GM12878 (cell line): ENCODE measurements around the gene HS3ST2. TPM values are rescaled to one million over a fixed set of nuclear protein-coding genes. Genes with fewer than 3 reads are reported as not detected.

ENCODE experiments used
- ATAC-seq: fragments of 200-7000 bp; cut with Tn5 transposase; 3 replicates; pipeline ENCODE4 v1.9.1; 2020; ENCODE audit warnings: mild to moderate bottlenecking, moderate library complexity
- BruUV-seq: library from RNA; stranded (reverse); fragments of 400-500 nt; replicated peaks from 2 replicates; lab custom pipeline; 2021; lab: Mats Ljungman, UMichigan
- CTCF ChIA-PET: fragments of 300-600 bp; sonication (Branson Sonifier 250); formaldehyde crosslinking; extraction: SDS; loops from one replicate; lab custom pipeline; 2021; ENCODE audit warnings: inconsistent platforms; lab: Yijun Ruan, JAX
- POLR2A ChIA-PET: fragments of 350-600 bp; formaldehyde crosslinking; extraction: SDS; loops from one replicate; lab custom pipeline; 2021; ENCODE audit warnings: inconsistent platforms; lab: Charles Lee
- RAD21 ChIA-PET: fragments of 300-600 bp; sonication (Branson Sonifier 250); formaldehyde crosslinking; loops from one replicate; lab custom pipeline; 2023; ENCODE audit warnings: antibody characterized with exemption; ENCODE audit not compliant: unreplicated experiment; lab: Charles Lee
- SMC1A ChIA-PET: fragments of 300-600 bp; sonication (Branson Sonifier 250); formaldehyde crosslinking; loops from one replicate; lab custom pipeline; 2023; ENCODE audit not compliant: unreplicated experiment, uncharacterized antibody; lab: Charles Lee
- DNase-seq: peaks from one replicate; pipeline ENCODE4 v3.0.0-alpha.2; 2011; ENCODE audit warnings: low read depth, low spot score
- FAIRE-seq: peaks from 3 replicates; lab custom pipeline; 2011; peaks lifted over from hg19 to GRCh38; lab: Jason Lieb, UNC
- H2AFZ ChIP-seq: 2 replicates; pipeline ENCODE4 v1.6.0; 2011; ENCODE audit warnings: low read depth, low read length, control low read depth; ENCODE audit not compliant: control insufficient read depth
- H3K27ac ChIP-seq: 2 replicates; pipeline ENCODE4 v1.5.1; 2011; ENCODE audit warnings: control low read depth; ENCODE audit not compliant: control insufficient read depth, insufficient read depth
- H3K27me3 ChIP-seq, 2 experiments: replicated peaks in 1 of 2; 2 replicates each; pipeline versions ENCODE4 v1.6.0 to v1.6.1; 2011; ENCODE audit warnings: low read length in 1 of 2; ENCODE audit not compliant: control insufficient read depth in 2 of 2, insufficient read depth in 2 of 2
- H3K36me3 ChIP-seq, 2 experiments: 2 replicates each; pipeline ENCODE4 v1.5.1; 2011; ENCODE audit warnings: low read length in 1 of 2; ENCODE audit not compliant: control insufficient read depth in 2 of 2, insufficient read depth in 2 of 2
- H3K4me1 ChIP-seq: 2 replicates; pipeline ENCODE4 v1.6.1; 2011; ENCODE audit warnings: mild to moderate bottlenecking, low read length, moderate library complexity, mixed read lengths; ENCODE audit not compliant: control insufficient read depth, insufficient read depth
- H3K4me2 ChIP-seq: 2 replicates; pipeline ENCODE4 v1.6.0; 2011; ENCODE audit warnings: control low read depth; ENCODE audit not compliant: control insufficient read depth, insufficient read depth
- H3K4me3 ChIP-seq: fragments of 200-600 bp; sonication (generic); 2 replicates; pipeline ENCODE4 v1.5.1; 2016
- H3K79me2 ChIP-seq: 2 replicates; pipeline ENCODE4 v1.6.0; 2011; ENCODE audit warnings: low read length; ENCODE audit not compliant: control insufficient read depth, insufficient read depth
- H3K9ac ChIP-seq: 2 replicates; pipeline ENCODE4 v1.8.0; 2011; ENCODE audit warnings: low read length, control low read depth, mixed read lengths; ENCODE audit not compliant: control insufficient read depth, insufficient read depth
- H3K9me3 ChIP-seq: replicated peaks from 3 replicates; pipeline ENCODE4 v1.5.1; 2011; ENCODE audit warnings: mild to moderate bottlenecking, low read length; ENCODE audit not compliant: control insufficient read depth, insufficient read depth
- H4K20me1 ChIP-seq: 2 replicates; pipeline ENCODE4 v1.6.0; 2011; ENCODE audit not compliant: control insufficient read depth, insufficient read depth
- CEBPB ChIP-seq, 2 experiments: fragments of 150-350 bp in 1 of 2; IDR thresholded peaks; 2 replicates each; pipeline ENCODE4 v1.6.1; 2012 to 2014; ENCODE audit warnings: low read depth in 2 of 2, low read length in 2 of 2, borderline replicate concordance in 1 of 2, inconsistent platforms in 1 of 2
- CEBPZ ChIP-seq: fragments of 150-350 bp; IDR thresholded peaks from 2 replicates; pipeline ENCODE4 v1.6.1; 2016; ENCODE audit warnings: low read depth, low read length
- E2F4 ChIP-seq: IDR thresholded peaks from 2 replicates; pipeline ENCODE4 v1.6.1; 2012; ENCODE audit warnings: low read depth, low read length, improper control_type of control experiment
- EED ChIP-seq: sonication (generic); IDR thresholded peaks from 2 replicates; pipeline ENCODE4 v1.6.1; 2016; ENCODE audit warnings: antibody characterized with exemption, low read depth
- IKZF1 ChIP-seq: fragments of 450-650 bp; conservative IDR thresholded peaks from 2 replicates; pipeline ENCODE4 v1.6.1; 2017; ENCODE audit warnings: antibody characterized with exemption, mild to moderate bottlenecking
- LARP7 ChIP-seq: fragments of 450-650 bp; IDR thresholded peaks from 2 replicates; pipeline ENCODE4 v1.6.1; 2017; ENCODE audit warnings: mild to moderate bottlenecking
- SPI1 ChIP-seq: IDR thresholded peaks from 2 replicates; pipeline ENCODE4 v1.6.1; 2011; ENCODE audit warnings: low read depth, mild to moderate bottlenecking, low read length, moderate library complexity, borderline replicate concordance; ENCODE audit not compliant: insufficient read depth
- TCF3 ChIP-seq: IDR thresholded peaks from 2 replicates; pipeline ENCODE4 v1.6.1; 2012; ENCODE audit warnings: low read depth, mild to moderate bottlenecking, low read length, borderline replicate concordance; ENCODE audit not compliant: insufficient read depth
- ZZZ3 ChIP-seq: IDR thresholded peaks from 2 replicates; pipeline ENCODE4 v1.6.1; 2011; ENCODE audit warnings: low read depth; ENCODE audit not compliant: control insufficient read depth, insufficient read length
- WGBS: methylation state at CpG from one replicate; pipeline ENCODE4 v1.1.6; 2016; ENCODE audit warnings: low lambda C conversion rate; ENCODE audit not compliant: insufficient replicate concordance, insufficient coverage; ENCODE audit errors: missing lambda C conversion rate; 5-methylcytosine and 5-hydroxymethylcytosine counted together
- in situ Hi-C: fragments of 300-500 bp; cut with MboI; formaldehyde crosslinking; loops from 9 replicates; pipeline ENCODE4 v1.14.3; 2018; ENCODE audit warnings: mixed read lengths
- intact Hi-C: fragments of 100-400 bp; cut with micrococcal nuclease; formaldehyde crosslinking; loops from one replicate; pipeline ENCODE4 v1.14.2; 2022; ENCODE audit not compliant: unreplicated experiment
- polyA plus RNA-seq, 11 experiments: library from polyadenylated mRNA; depleted of rRNA in 4 of 11; unstranded in 6 of 11; stranded (reverse) in 5 of 11; fragments of >200 nt; fragmentation: Nextera tagmentation in 4 of 11; fragmentation: Illumina TruSeq in 1 of 11; extraction: Ambion mirVana in 4 of 11; extraction: Trizol in 1 of 11; gene quantifications; 1 replicate in 1 of 11; 2 replicates in 10 of 11; pipeline versions ENCODE4 v1.2.1 to v1.2.3, GENCODE V29; 2011 to 2016; ENCODE audit warnings: inconsistent platforms in 2 of 11, missing spikeins in 2 of 11, low read depth in 1 of 11
- total RNA-seq, 4 experiments: library from RNA; depleted of rRNA in 3 of 4; stranded (reverse); fragments of >200 nt in 3 of 4; fragmentation: Illumina TruSeq in 1 of 4; extraction: Trizol in 1 of 4; gene quantifications; 2 replicates each; pipeline versions ENCODE4 v1.2.1 to v1.2.3, GENCODE V29; 2013 to 2021
- TF ChIP-seq, protein P1 (sequence below): fragments of 450-650 bp; IDR thresholded peaks from 2 replicates; pipeline ENCODE4 v1.6.1; 2016; ENCODE audit warnings: mild to moderate bottlenecking
- TF ChIP-seq, protein P2 (sequence below): fragments of 150-350 bp; IDR thresholded peaks from 2 replicates; pipeline ENCODE4 v1.6.1; 2014; ENCODE audit warnings: mild to moderate bottlenecking, low read depth, low read length

The HS3ST2 gene
- total and polyA plus RNA-seq, 10 of the 15 experiments (the other 5 are each of a cell fraction or from before 2014, with no cell fraction given): not detected

GRCh38 chr16:22855231-22855630 lies 41.3 kb downstream of the HS3ST2 start:
- Histone ChIP-seq H3K4me2 (no peak overlapping the region), H3K36me3 (no peaks in the 10 kb centered on the region), H3K27me3 (no peaks in the 10 kb centered on the region; a peak in 1 of 4 replicates), H3K27ac (no peak overlapping the region), H3K4me3 (no peak overlapping the region), H3K79me2 (no peaks in the 10 kb centered on the region), H3K9me3 (no peaks in the 10 kb centered on the region), H3K4me1 (no peaks in the 10 kb centered on the region), H2AFZ (no peak overlapping the region), H3K9ac (no peak overlapping the region), H4K20me1 (no peaks in the 10 kb centered on the region)
- DNase-seq (no peak), FAIRE-seq (no peak), ATAC-seq (no peak)
- ChIA-PET SMC1A (no interaction called here), POLR2A (no interaction called here), RAD21 (no interaction called here), CTCF (no interaction called here)
- BruUV-seq: no TSS peak
- intact Hi-C loops: no loop called here
- 3% methylated on average over 2 of the region's 2 CpGs for WGBS
- TF ChIP-seq ZZZ3 (no peak), LARP7 (no peak), IKZF1 (no peak), E2F4 (no peak), EED (no peak), TCF3 (no peak), CEBPZ (no peak), SPI1 (no peak), CEBPB (IDR thresholded peaks at IDR 0.05; ENCODE audit: borderline replicate concordance in 1 of 2, low read depth in 2 of 2, low read length in 2 of 2) (no peak)
- TF ChIP-seq, protein P1, sequence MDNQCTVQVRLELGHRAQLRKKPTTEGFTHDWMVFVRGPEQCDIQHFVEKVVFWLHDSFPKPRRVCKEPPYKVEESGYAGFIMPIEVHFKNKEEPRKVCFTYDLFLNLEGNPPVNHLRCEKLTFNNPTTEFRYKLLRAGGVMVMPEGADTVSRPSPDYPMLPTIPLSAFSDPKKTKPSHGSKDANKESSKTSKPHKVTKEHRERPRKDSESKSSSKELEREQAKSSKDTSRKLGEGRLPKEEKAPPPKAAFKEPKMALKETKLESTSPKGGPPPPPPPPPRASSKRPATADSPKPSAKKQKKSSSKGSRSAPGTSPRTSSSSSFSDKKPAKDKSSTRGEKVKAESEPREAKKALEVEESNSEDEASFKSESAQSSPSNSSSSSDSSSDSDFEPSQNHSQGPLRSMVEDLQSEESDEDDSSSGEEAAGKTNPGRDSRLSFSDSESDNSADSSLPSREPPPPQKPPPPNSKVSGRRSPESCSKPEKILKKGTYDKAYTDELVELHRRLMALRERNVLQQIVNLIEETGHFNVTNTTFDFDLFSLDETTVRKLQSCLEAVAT: no peak
- TF ChIP-seq, protein P2, sequence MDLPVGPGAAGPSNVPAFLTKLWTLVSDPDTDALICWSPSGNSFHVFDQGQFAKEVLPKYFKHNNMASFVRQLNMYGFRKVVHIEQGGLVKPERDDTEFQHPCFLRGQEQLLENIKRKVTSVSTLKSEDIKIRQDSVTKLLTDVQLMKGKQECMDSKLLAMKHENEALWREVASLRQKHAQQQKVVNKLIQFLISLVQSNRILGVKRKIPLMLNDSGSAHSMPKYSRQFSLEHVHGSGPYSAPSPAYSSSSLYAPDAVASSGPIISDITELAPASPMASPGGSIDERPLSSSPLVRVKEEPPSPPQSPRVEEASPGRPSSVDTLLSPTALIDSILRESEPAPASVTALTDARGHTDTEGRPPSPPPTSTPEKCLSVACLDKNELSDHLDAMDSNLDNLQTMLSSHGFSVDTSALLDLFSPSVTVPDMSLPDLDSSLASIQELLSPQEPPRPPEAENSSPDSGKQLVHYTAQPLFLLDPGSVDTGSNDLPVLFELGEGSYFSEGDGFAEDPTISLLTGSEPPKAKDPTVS: no peak
- in situ Hi-C loops: no loop called here
